Keratinocyte (primary cell): ENCODE measurements around the gene DIAPH3. TPM values are rescaled to one million over a fixed set of nuclear protein-coding genes. Genes with fewer than 3 reads are reported as not detected.

Experiments
- DNase-seq: peaks from one replicate; pipeline ENCODE4 v3.0.0-alpha.2; 2011; ENCODE audit warnings: low read depth, missing footprints, low spot score
- FAIRE-seq: peaks from 2 replicates; lab custom pipeline; 2011; peaks lifted over from hg19 to GRCh38; lab: Jason Lieb, UNC
- H2AFZ ChIP-seq: 2 replicates; pipeline ENCODE4 v1.6.0; 2012; ENCODE audit warnings: low read length, control low read depth, inconsistent platforms; ENCODE audit not compliant: control insufficient read depth
- H3K27ac ChIP-seq: 2 replicates; pipeline ENCODE4 v1.5.1; 2011; ENCODE audit warnings: low read length; ENCODE audit not compliant: control insufficient read depth, insufficient read depth
- H3K27me3 ChIP-seq: 3 replicates; pipeline ENCODE4 v1.6.0; 2011; ENCODE audit warnings: low read length; ENCODE audit not compliant: control insufficient read depth, insufficient read depth; ENCODE audit errors: extremely low read depth
- H3K36me3 ChIP-seq, 2 experiments: 2 replicates in 1 of 2; 3 replicates in 1 of 2; pipeline ENCODE4 v1.5.1; 2011; ENCODE audit warnings: low read length in 2 of 2, mild to moderate bottlenecking in 1 of 2; ENCODE audit not compliant: control insufficient read depth in 2 of 2, insufficient read depth in 2 of 2; ENCODE audit errors: extremely low read depth in 1 of 2
- H3K4me1 ChIP-seq: 3 replicates; pipeline ENCODE4 v1.5.1; 2011; ENCODE audit warnings: low read length; ENCODE audit not compliant: control insufficient read depth, insufficient read depth; ENCODE audit errors: extremely low read depth
- H3K4me2 ChIP-seq: 3 replicates; pipeline ENCODE4 v1.6.0; 2011; ENCODE audit warnings: low read depth, low read length; ENCODE audit not compliant: control insufficient read depth, insufficient read depth; ENCODE audit errors: extremely low read depth
- H3K4me3 ChIP-seq, 3 experiments: fragments of 200-600 bp in 1 of 3; sonication (generic) in 1 of 3; 2 replicates in 2 of 3; 3 replicates in 1 of 3; pipeline ENCODE4 v1.5.1; 2011 to 2016; ENCODE audit warnings: low read length in 3 of 3, mild to moderate bottlenecking in 3 of 3, control low read depth in 2 of 3, inconsistent platforms in 1 of 3, low read depth in 1 of 3, mixed read lengths in 1 of 3, mixed run types in 1 of 3, moderate library complexity in 1 of 3; ENCODE audit not compliant: control insufficient read depth in 2 of 3, insufficient read depth in 2 of 3; ENCODE audit errors: extremely low read depth in 1 of 3
- H3K79me2 ChIP-seq: 2 replicates; pipeline ENCODE4 v1.6.0; 2012; ENCODE audit warnings: low read length; ENCODE audit not compliant: control insufficient read depth, insufficient read depth
- H3K9ac ChIP-seq: 3 replicates; pipeline ENCODE4 v1.6.0; 2011; ENCODE audit warnings: low read length; ENCODE audit not compliant: control insufficient read depth, insufficient read depth; ENCODE audit errors: extremely low read depth
- H3K9me1 ChIP-seq: 3 replicates; pipeline ENCODE4 v1.6.0; 2011; ENCODE audit warnings: low read length; ENCODE audit not compliant: control insufficient read depth, insufficient read depth; ENCODE audit errors: extremely low read depth
- H3K9me3 ChIP-seq: 2 replicates; pipeline ENCODE4 v1.5.1; 2012; ENCODE audit warnings: low read depth, low read length; ENCODE audit not compliant: control insufficient read depth
- H4K20me1 ChIP-seq: 3 replicates; pipeline ENCODE4 v1.6.0; 2011; ENCODE audit warnings: low read length; ENCODE audit not compliant: control insufficient read depth, insufficient read depth; ENCODE audit errors: extremely low read depth
- CTCF ChIP-seq, 3 experiments: IDR thresholded peaks in 1 of 3; conservative IDR thresholded peaks in 1 of 3; optimal IDR thresholded peaks in 1 of 3; 2 replicates in 2 of 3; 3 replicates in 1 of 3; pipeline versions ENCODE3 to v1.5.1; 2011; ENCODE audit warnings: low read length in 3 of 3, mild to moderate bottlenecking in 3 of 3, moderate library complexity in 2 of 3, control low read depth in 1 of 3, inconsistent platforms in 1 of 3; ENCODE audit not compliant: insufficient read depth in 2 of 3; ENCODE audit errors: extremely low read depth in 1 of 3
- EZH2 ChIP-seq: IDR thresholded peaks from one replicate; pipeline ENCODE4 v1.6.1; 2012; ENCODE audit warnings: inconsistent platforms, mild to moderate bottlenecking, low read length, moderate library complexity
- dilution Hi-C: fragments of 300-500 bp; cut with MboI; formaldehyde crosslinking; loops from one replicate; pipeline ENCODE4 v1.7.0; 2020; ENCODE audit warnings: low sequenced_read_pairs; ENCODE audit not compliant: extremely low pct_ligation_motif_present
- polyA plus RNA-seq, 5 experiments: library from polyadenylated mRNA; depleted of rRNA in 3 of 5; stranded (reverse) in 3 of 5; stranded (forward) in 1 of 5; unstranded in 1 of 5; fragments of >200 nt; gene quantifications; 1 replicate in 1 of 5; 2 replicates in 3 of 5; 3 replicates in 1 of 5; pipeline versions ENCODE4 v1.2.1 to v1.2.3, GENCODE V29; 2011 to 2012; ENCODE audit warnings: missing spikeins in 2 of 5, low read depth in 1 of 5, low replicate concordance in 1 of 5

Gene DIAPH3
- polyA plus RNA-seq, 1 donor (not counting 4 experiments of a cell fraction or from before 2014, with no cell fraction given): 9.0 TPM

- Histone ChIP-seq H3K27me3 (no peaks in the 10 kb centered on the region), H3K79me2 (no peaks in the 10 kb centered on the region), H3K36me3 (no peaks in the 10 kb centered on the region), H3K4me1 (no peaks in the 10 kb centered on the region), H3K9me3 (no peaks in the 10 kb centered on the region), H3K9me1 (no peaks in the 10 kb centered on the region), H3K27ac (no peak overlapping the region), H3K4me2 (no peak overlapping the region), H3K9ac (no peak overlapping the region), H4K20me1 (no peaks in the 10 kb centered on the region), H2AFZ (no peak overlapping the region), H3K4me3 (no peak overlapping the region)
- dilution Hi-C loops: no loop called here
- TF ChIP-seq CTCF (optimal IDR thresholded peaks at IDR 0.05 in 1 of 3, IDR thresholded peaks at IDR 0.05 in 1 of 3, conservative IDR thresholded peaks at IDR 0.05 in 1 of 3; ENCODE audit: extremely low read depth in 1 of 3, insufficient read depth in 2 of 3, low read length in 3 of 3): no peak
- TF ChIP-seq EZH2: no peak
- no peak for DNase-seq
- no peak for FAIRE-seq
Measured at GRCh38 chr13:59673286-59673685, 490.4 kb downstream of the DIAPH3 start.

- Histone ChIP-seq H3K9me1 (no peaks in the 10 kb centered on the region), H3K79me2 (no peaks in the 10 kb centered on the region)
Measured at GRCh38 chr13:59672445-59672844, 491.3 kb downstream of the DIAPH3 start.

More at GRCh38 chr13:59672445-59672844, 491.3 kb downstream of the DIAPH3 start:
- no peaks in the 10 kb centered on the region for H3K4me1 ChIP-seq
- H3K27me3 ChIP-seq: no peaks in the 10 kb centered on the region
- TF ChIP-seq CTCF (optimal IDR thresholded peaks at IDR 0.05 in 1 of 3, IDR thresholded peaks at IDR 0.05 in 1 of 3, conservative IDR thresholded peaks at IDR 0.05 in 1 of 3; ENCODE audit: extremely low read depth in 1 of 3, insufficient read depth in 2 of 3, low read length in 3 of 3): no peak
- no peak for TF ChIP-seq EZH2
- H3K9ac ChIP-seq: no peak overlapping the region
- FAIRE-seq (no peak), DNase-seq (no peak)
- H3K4me2 ChIP-seq: no peak overlapping the region
- no peak overlapping the region for H2AFZ ChIP-seq
- H3K36me3 ChIP-seq: no peaks in the 10 kb centered on the region
- no peak overlapping the region for H3K27ac ChIP-seq
- no peaks in the 10 kb centered on the region for H3K9me3 ChIP-seq
- H4K20me1 ChIP-seq: no peaks in the 10 kb centered on the region
- H3K4me3 ChIP-seq: no peak overlapping the region
- dilution Hi-C loops: no loop called here
